Measurements from ENCODE around the gene TPT1.
"Not testable (repeated sequence)": the region's sequence is repeated elsewhere in the genome, so short reads cannot be mapped to it uniquely, and the experiment has no call there.

TPT1 gene

DNA sequence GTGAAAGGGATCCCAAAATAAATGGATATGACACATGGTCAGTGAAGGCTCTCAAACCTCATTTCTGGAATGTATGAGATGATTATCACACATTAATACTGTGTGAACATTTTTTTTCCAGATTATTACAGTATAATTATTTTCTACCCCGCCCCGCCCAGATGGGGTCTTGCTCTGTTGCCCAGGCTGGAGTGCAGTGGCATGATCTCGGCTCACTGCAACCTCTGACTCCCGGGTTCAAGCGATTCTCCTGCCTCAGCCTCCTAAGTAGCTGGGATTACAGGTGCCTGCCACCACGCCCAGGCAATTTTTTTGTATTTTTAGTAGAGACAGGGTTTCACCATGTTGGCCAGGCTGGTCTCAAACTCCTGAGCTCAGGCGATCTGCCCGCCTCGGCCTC is 2.1 kb upstream of the TPT1 start:
- not testable (repeated sequence) for H3K27ac ChIP-seq (ENCODE audit: low read depth, low read length); H3K4me3 ChIP-seq (ENCODE audit: low read depth, low read length); H3K27me3 ChIP-seq (ENCODE audit: control insufficient read depth, insufficient read depth, low read length); H3K9me3 ChIP-seq (ENCODE audit: control insufficient read depth, insufficient read depth, low read length); H3K4me1 ChIP-seq (ENCODE audit: control insufficient read depth, insufficient read depth, low read length); H3K9ac ChIP-seq (ENCODE audit: low read depth, low read length)
- peaks cover 43% of the 10 kb centered on the region for H3K36me3 ChIP-seq (ENCODE audit: control insufficient read depth, insufficient read depth, low read length)

GRCh38 chr13:45342668-45343067 is 1.7 kb upstream of the TPT1 start:
- H3K4me1 ChIP-seq (ENCODE audit: control insufficient read depth, insufficient read depth, low read length); H3K27ac ChIP-seq (ENCODE audit: low read depth, low read length); H3K9me3 ChIP-seq (ENCODE audit: control insufficient read depth, insufficient read depth, low read length); H3K9ac ChIP-seq (ENCODE audit: low read depth, low read length); H3K4me3 ChIP-seq (ENCODE audit: low read depth, low read length); H3K27me3 ChIP-seq (ENCODE audit: control insufficient read depth, insufficient read depth, low read length): not testable (repeated sequence)
- H3K36me3 ChIP-seq (ENCODE audit: control insufficient read depth, insufficient read depth, low read length): peaks cover 43% of the 10 kb centered on the region

- Histone ChIP-seq H3K9me3 (ENCODE audit: control insufficient read depth, insufficient read depth, low read length) (no peaks in the 10 kb centered on the region), H3K36me3 (ENCODE audit: control insufficient read depth, insufficient read depth, low read length) (peaks cover 43% of the 10 kb centered on the region), H3K4me1 (ENCODE audit: control insufficient read depth, insufficient read depth, low read length) (peaks cover 7% of the 10 kb centered on the region; the same call in 1 of the 2 replicates), H3K9ac (ENCODE audit: low read depth, low read length) (peak overlapping the region; percentile 77), H3K27ac (ENCODE audit: low read depth, low read length) (peak overlapping the region; percentile 98), H3K27me3 (ENCODE audit: control insufficient read depth, insufficient read depth, low read length) (no peaks in the 10 kb centered on the region), H3K4me3 (ENCODE audit: low read depth, low read length) (peak overlapping the region; percentile 79)
These were observed 967 bp upstream of the TPT1 start for GRCh38 chr13:45341799-45342500.

GRCh38 chr13:45340422-45341033 is 455 bp downstream of the TPT1 start:
- H3K4me1 ChIP-seq (ENCODE audit: control insufficient read depth, insufficient read depth, low read length): peaks cover 7% of the 10 kb centered on the region; the same call in 1 of the 2 replicates
- H3K4me3 ChIP-seq (ENCODE audit: low read depth, low read length): peak overlapping the region; percentile 79
- H3K9me3 ChIP-seq (ENCODE audit: control insufficient read depth, insufficient read depth, low read length): no peaks in the 10 kb centered on the region
- H3K36me3 ChIP-seq (ENCODE audit: control insufficient read depth, insufficient read depth, low read length): peaks cover 58% of the 10 kb centered on the region
- H3K9ac ChIP-seq (ENCODE audit: low read depth, low read length): peak overlapping the region; percentile 99
- H3K27ac ChIP-seq (ENCODE audit: low read depth, low read length): peak overlapping the region; percentile 98
- H3K27me3 ChIP-seq (ENCODE audit: control insufficient read depth, insufficient read depth, low read length): no peaks in the 10 kb centered on the region

DNA sequence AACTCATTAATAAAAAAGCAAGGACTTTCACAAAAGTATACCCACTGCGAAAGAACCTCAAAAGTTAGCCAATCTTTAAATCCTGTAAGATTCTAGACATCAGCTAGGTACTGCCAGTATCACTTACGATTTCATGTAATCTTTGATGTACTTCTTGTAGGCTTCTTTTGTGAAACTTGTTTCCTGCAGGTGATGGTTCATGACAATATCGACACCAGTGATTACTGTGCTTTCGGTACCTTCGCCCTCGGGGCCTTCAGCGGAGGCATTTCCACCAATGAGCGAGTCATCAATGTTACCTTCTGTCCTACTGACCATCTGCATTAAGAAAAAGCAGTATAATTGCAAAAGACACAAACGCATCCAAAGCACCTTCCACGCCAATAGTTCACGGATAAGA is 1.1 kb downstream of the TPT1 start:
- H3K36me3 ChIP-seq (ENCODE audit: control insufficient read depth, insufficient read depth, low read length): peaks cover 61% of the 10 kb centered on the region
- peak overlapping the region; percentile 99 for H3K9ac ChIP-seq (ENCODE audit: low read depth, low read length)
- H3K4me1 ChIP-seq (ENCODE audit: control insufficient read depth, insufficient read depth, low read length): peaks cover 7% of the 10 kb centered on the region; the same call in 1 of the 2 replicates
- peak overlapping the region; percentile 98 for H3K27ac ChIP-seq (ENCODE audit: low read depth, low read length)
- no peaks in the 10 kb centered on the region for H3K9me3 ChIP-seq (ENCODE audit: control insufficient read depth, insufficient read depth, low read length)
- peak overlapping the region; percentile 79 for H3K4me3 ChIP-seq (ENCODE audit: low read depth, low read length)
- no peaks in the 10 kb centered on the region for H3K27me3 ChIP-seq (ENCODE audit: control insufficient read depth, insufficient read depth, low read length)

- H3K4me3 ChIP-seq (ENCODE audit: low read depth, low read length): peak overlapping the region; percentile 79
- peak overlapping the region; percentile 99; the same call in 1 of the 2 replicates for H3K9ac ChIP-seq (ENCODE audit: low read depth, low read length)
- peaks cover 61% of the 10 kb centered on the region for H3K36me3 ChIP-seq (ENCODE audit: control insufficient read depth, insufficient read depth, low read length)
- H3K27me3 ChIP-seq (ENCODE audit: control insufficient read depth, insufficient read depth, low read length): no peaks in the 10 kb centered on the region
- peaks cover 7% of the 10 kb centered on the region; the same call in 1 of the 2 replicates for H3K4me1 ChIP-seq (ENCODE audit: control insufficient read depth, insufficient read depth, low read length)
- H3K27ac ChIP-seq (ENCODE audit: low read depth, low read length): no peak overlapping the region
- no peaks in the 10 kb centered on the region for H3K9me3 ChIP-seq (ENCODE audit: control insufficient read depth, insufficient read depth, low read length)
These were observed 1.6 kb downstream of the TPT1 start for GRCh38 chr13:45339399-45339798.

DNA sequence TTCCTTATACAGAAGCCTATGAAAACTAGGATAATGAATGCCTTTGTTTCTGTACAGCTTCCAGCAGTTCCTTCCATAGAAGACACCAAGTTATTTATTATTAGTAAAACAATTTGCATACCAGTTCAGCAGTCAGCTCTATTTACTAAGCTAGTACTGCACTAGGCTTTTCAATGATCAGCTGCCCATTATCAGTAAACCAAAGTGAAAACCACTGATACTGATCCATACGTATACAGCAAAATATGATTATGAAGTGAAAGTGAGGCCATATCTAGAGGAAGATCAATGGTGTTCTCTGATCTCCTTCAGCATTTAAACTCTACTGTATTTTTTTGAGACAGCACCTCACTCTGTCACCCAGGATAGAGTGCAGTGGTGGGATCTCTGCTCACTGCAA is 3.2 kb downstream of the TPT1 start:
- Histone ChIP-seq H3K4me1 (ENCODE audit: control insufficient read depth, insufficient read depth, low read length) (peaks cover 7% of the 10 kb centered on the region; the same call in 1 of the 2 replicates), H3K27me3 (ENCODE audit: control insufficient read depth, insufficient read depth, low read length) (no peaks in the 10 kb centered on the region), H3K4me3 (ENCODE audit: low read depth, low read length) (no peak overlapping the region), H3K36me3 (ENCODE audit: control insufficient read depth, insufficient read depth, low read length) (peaks cover 63% of the 10 kb centered on the region), H3K9me3 (ENCODE audit: control insufficient read depth, insufficient read depth, low read length) (no peaks in the 10 kb centered on the region), H3K9ac (ENCODE audit: low read depth, low read length) (no peak overlapping the region), H3K27ac (ENCODE audit: low read depth, low read length) (no peak overlapping the region)

- Histone ChIP-seq H3K27me3 (ENCODE audit: control insufficient read depth, insufficient read depth, low read length) (no peaks in the 10 kb centered on the region), H3K4me3 (ENCODE audit: low read depth, low read length) (no peak overlapping the region), H3K9ac (ENCODE audit: low read depth, low read length) (no peak overlapping the region), H3K27ac (ENCODE audit: low read depth, low read length) (no peak overlapping the region), H3K36me3 (ENCODE audit: control insufficient read depth, insufficient read depth, low read length) (peaks cover 63% of the 10 kb centered on the region), H3K9me3 (ENCODE audit: control insufficient read depth, insufficient read depth, low read length) (no peaks in the 10 kb centered on the region), H3K4me1 (ENCODE audit: control insufficient read depth, insufficient read depth, low read length) (peaks cover 7% of the 10 kb centered on the region; the same call in 1 of the 2 replicates)
These were observed 3.6 kb downstream of the TPT1 start for GRCh38 chr13:45337395-45337794.

- no peak overlapping the region for H3K9ac ChIP-seq (ENCODE audit: low read depth, low read length)
- H3K9me3 ChIP-seq (ENCODE audit: control insufficient read depth, insufficient read depth, low read length): no peaks in the 10 kb centered on the region
- H3K27ac ChIP-seq (ENCODE audit: low read depth, low read length): peak overlapping the region; percentile 40
- peaks cover 63% of the 10 kb centered on the region for H3K36me3 ChIP-seq (ENCODE audit: control insufficient read depth, insufficient read depth, low read length)
- H3K27me3 ChIP-seq (ENCODE audit: control insufficient read depth, insufficient read depth, low read length): no peaks in the 10 kb centered on the region
- H3K4me3 ChIP-seq (ENCODE audit: low read depth, low read length): no peak overlapping the region
- H3K4me1 ChIP-seq (ENCODE audit: control insufficient read depth, insufficient read depth, low read length): peaks cover 10% of the 10 kb centered on the region; the same call in 1 of the 2 replicates
These were observed 4.8 kb downstream of the TPT1 start for GRCh38 chr13:45336025-45336800.

DNA sequence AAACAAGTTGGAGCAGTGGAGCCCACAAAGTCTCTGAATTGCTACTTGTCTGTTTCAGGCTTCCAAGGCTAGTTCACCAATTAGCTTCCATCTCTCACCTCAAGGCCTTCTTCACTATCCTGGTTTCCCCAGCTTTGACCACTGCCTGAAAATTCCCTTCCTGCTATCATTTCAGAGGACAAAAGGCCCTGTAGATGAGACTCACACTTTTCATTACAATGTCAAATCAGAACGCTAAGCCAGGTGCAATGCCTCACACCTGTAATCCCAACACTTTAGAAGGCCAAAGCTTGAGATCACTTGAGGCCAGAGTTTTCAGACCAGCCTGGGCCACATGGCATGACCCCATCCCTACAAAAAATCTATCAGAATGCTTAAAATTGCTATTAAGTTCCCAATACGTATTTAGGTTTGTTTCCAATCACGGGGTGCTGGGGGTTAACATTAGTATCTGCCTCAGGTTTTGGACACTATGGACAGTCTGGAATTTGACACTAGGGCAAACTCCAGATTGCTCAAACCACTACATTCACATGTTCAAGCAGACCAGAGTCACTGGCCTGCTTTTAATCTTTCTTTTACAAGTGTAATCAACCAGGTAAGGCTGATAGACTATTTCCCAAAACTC is 5.5 kb downstream of the TPT1 start:
- Histone ChIP-seq H3K36me3 (ENCODE audit: control insufficient read depth, insufficient read depth, low read length) (peaks cover 63% of the 10 kb centered on the region), H3K4me1 (ENCODE audit: control insufficient read depth, insufficient read depth, low read length) (peaks cover 10% of the 10 kb centered on the region; the same call in 1 of the 2 replicates), H3K9me3 (ENCODE audit: control insufficient read depth, insufficient read depth, low read length) (no peaks in the 10 kb centered on the region), H3K27ac (ENCODE audit: low read depth, low read length) (peak overlapping the region; percentile 40), H3K4me3 (ENCODE audit: low read depth, low read length) (no peak overlapping the region), H3K9ac (ENCODE audit: low read depth, low read length) (no peak overlapping the region), H3K27me3 (ENCODE audit: control insufficient read depth, insufficient read depth, low read length) (no peaks in the 10 kb centered on the region)

All from HUES48 (cell line).